Measurements from ENCODE around the gene ADRA2B.
A peak's percentile ranks its signal among the peaks of the same experiment; 100 is the strongest.
"Not testable (repeated sequence)": the region's sequence is repeated elsewhere in the genome, so short reads cannot be mapped to it uniquely, and the experiment has no call there.

Gene ADRA2B

GRCh38 chr2:96084858-96085518, 31.4 kb downstream of the ADRA2B start:
- H3K27ac Mint-ChIP-seq; ATAC-seq; H3K4me1 Mint-ChIP-seq; DNase-seq (ENCODE audit: low spot score in 2 of 2); H3K4me3 Mint-ChIP-seq; H3K9me3 Mint-ChIP-seq; H3K36me3 Mint-ChIP-seq: not testable (repeated sequence)

GRCh38 chr2:96083989-96084857, 32.1 kb downstream of the ADRA2B start:
- Mint-ChIP-seq H3K4me3 (no peak overlapping the region), H3K27ac (no peak overlapping the region), H3K9me3 (no peaks in the 10 kb centered on the region), H3K36me3 (no peaks in the 10 kb centered on the region), H3K4me1 (no peaks in the 10 kb centered on the region)
- DNase-seq (ENCODE audit: low spot score in 2 of 2) (no peak), ATAC-seq (no peak)

GRCh38 chr2:96083064-96083939, 33.1 kb downstream of the ADRA2B start:
- DNase-seq (ENCODE audit: low spot score in 2 of 2) (no peak), ATAC-seq (peak; percentile 11)
- no peak overlapping the region for H3K4me3 Mint-ChIP-seq
- no peaks in the 10 kb centered on the region for H3K9me3 Mint-ChIP-seq
- no peak overlapping the region for H3K27ac Mint-ChIP-seq
- no peaks in the 10 kb centered on the region for H3K36me3 Mint-ChIP-seq
- H3K4me1 Mint-ChIP-seq, result no peaks in the 10 kb centered on the region

GRCh38 chr2:96082211-96083063, 33.9 kb downstream of the ADRA2B start:
- no peak for ATAC-seq
- H3K4me1 Mint-ChIP-seq, result no peaks in the 10 kb centered on the region
- H3K27ac Mint-ChIP-seq, result no peak overlapping the region
- H3K4me3 Mint-ChIP-seq, result no peak overlapping the region
- H3K36me3 Mint-ChIP-seq, result no peaks in the 10 kb centered on the region
- H3K9me3 Mint-ChIP-seq, result no peaks in the 10 kb centered on the region
- no peak for DNase-seq (ENCODE audit: low spot score in 2 of 2)

GRCh38 chr2:96081042-96081441, 35.3 kb downstream of the ADRA2B start:
- no peak for DNase-seq (ENCODE audit: low spot score in 2 of 2)

GRCh38 chr2:96075199-96075771, 41.1 kb downstream of the ADRA2B start:
- no peaks in the 10 kb centered on the region for H3K4me1 Mint-ChIP-seq
- DNase-seq (ENCODE audit: low spot score in 2 of 2) (no peak), ATAC-seq (no peak)
- H3K27ac Mint-ChIP-seq, result no peak overlapping the region
- H3K4me3 Mint-ChIP-seq, result no peak overlapping the region
- H3K9me3 Mint-ChIP-seq, result peaks cover 10% of the 10 kb centered on the region
- H3K36me3 Mint-ChIP-seq, result no peaks in the 10 kb centered on the region

More at GRCh38 chr2:96081042-96081441, 35.3 kb downstream of the ADRA2B start:
- peaks cover 1% of the 10 kb centered on the region for H3K9me3 Mint-ChIP-seq
- no peaks in the 10 kb centered on the region for H3K36me3 Mint-ChIP-seq
- H3K4me1 Mint-ChIP-seq, result no peaks in the 10 kb centered on the region
- H3K4me3 Mint-ChIP-seq, result no peak overlapping the region
- H3K27ac Mint-ChIP-seq, result no peak overlapping the region
- ATAC-seq, result no peak

GRCh38 chr2:96074156-96074555, 42.2 kb downstream of the ADRA2B start:
- DNase-seq (ENCODE audit: low spot score in 2 of 2) (no peak), ATAC-seq (no peak)
- Mint-ChIP-seq H3K4me3 (no peak overlapping the region), H3K4me1 (no peaks in the 10 kb centered on the region), H3K27ac (no peak overlapping the region), H3K36me3 (no peaks in the 10 kb centered on the region), H3K9me3 (peaks cover 10% of the 10 kb centered on the region)

GRCh38 chr2:96073170-96073775, 43.1 kb downstream of the ADRA2B start:
- H3K36me3 Mint-ChIP-seq, result no peaks in the 10 kb centered on the region
- H3K9me3 Mint-ChIP-seq, result peaks cover 10% of the 10 kb centered on the region
- H3K4me3 Mint-ChIP-seq, result no peak overlapping the region
- DNase-seq (ENCODE audit: low spot score in 2 of 2), result no peak
- no peak for ATAC-seq
- H3K4me1 Mint-ChIP-seq, result no peaks in the 10 kb centered on the region
- peak overlapping the region; percentile 43 for H3K27ac Mint-ChIP-seq

- ATAC-seq, result no peak
- no peak for DNase-seq (ENCODE audit: low spot score in 2 of 2)
- Mint-ChIP-seq H3K27ac (no peak overlapping the region), H3K36me3 (no peaks in the 10 kb centered on the region), H3K4me1 (no peaks in the 10 kb centered on the region), H3K9me3 (peaks cover 10% of the 10 kb centered on the region), H3K4me3 (no peak overlapping the region)
These were observed 43.6 kb downstream of the ADRA2B start for GRCh38 chr2:96072746-96073145.

GRCh38 chr2:96071977-96072491, 44.3 kb downstream of the ADRA2B start:
- not testable (repeated sequence) for H3K36me3 Mint-ChIP-seq; H3K9me3 Mint-ChIP-seq; DNase-seq (ENCODE audit: low spot score in 2 of 2); H3K4me1 Mint-ChIP-seq; H3K27ac Mint-ChIP-seq; ATAC-seq; H3K4me3 Mint-ChIP-seq

GRCh38 chr2:96071087-96071976, 45.0 kb downstream of the ADRA2B start:
- DNase-seq (ENCODE audit: low spot score in 2 of 2), result not testable (repeated sequence)

GRCh38 chr2:96070351-96070750, 46.0 kb downstream of the ADRA2B start:
- not testable (repeated sequence) for ATAC-seq, H3K9me3 Mint-ChIP-seq, H3K4me1 Mint-ChIP-seq, H3K4me3 Mint-ChIP-seq, H3K36me3 Mint-ChIP-seq, H3K27ac Mint-ChIP-seq
- DNase-seq (ENCODE audit: low spot score in 2 of 2), result peak in 1 of 2 donors; percentile 29

More at GRCh38 chr2:96071087-96071976, 45.0 kb downstream of the ADRA2B start:
- not testable (repeated sequence) for H3K27ac Mint-ChIP-seq, H3K9me3 Mint-ChIP-seq, H3K4me3 Mint-ChIP-seq, ATAC-seq, H3K4me1 Mint-ChIP-seq, H3K36me3 Mint-ChIP-seq

- not testable (repeated sequence) for H3K36me3 Mint-ChIP-seq, ATAC-seq, H3K9me3 Mint-ChIP-seq, H3K4me3 Mint-ChIP-seq, H3K4me1 Mint-ChIP-seq, H3K27ac Mint-ChIP-seq
- DNase-seq (ENCODE audit: low spot score in 2 of 2), result peak in 1 of 2 donors; percentile 26
These were observed 46.5 kb downstream of the ADRA2B start for GRCh38 chr2:96069878-96070277.

All from stimulated activated effector memory CD8-positive, alpha-beta T cell treated with anti-CD3 and anti-CD28 coated beads, Interleukin-12 subunit alpha, Interleukin-12 subunit beta, amount 100 ng/mL, for 72 hours (primary cell).